ENCODE results near the gene TTI1.

Gene TTI1

GRCh38 chr20:37937686-37938085 lies 95.6 kb downstream of the TTI1 start:
- H3K4me3 ChIP-seq (ENCODE audit: low read depth, low read length): no peak overlapping the region
- H3K27ac ChIP-seq (ENCODE audit: extremely low read depth, low read depth, low read length): no peak overlapping the region
- POLR2A ChIA-PET: no interaction called here
- CTCF ChIA-PET: interaction anchor here (1.0 kb wide), 1 partner anchor 57 kb away, joined by 3 read pairs; no protein-coding TSS in a partner anchor
- no peaks in the 10 kb centered on the region for H3K36me3 ChIP-seq (ENCODE audit: control insufficient read depth in 2 of 2, insufficient read depth in 1 of 2, low read length in 2 of 2)
- no peaks in the 10 kb centered on the region for H3K4me1 ChIP-seq (ENCODE audit: control insufficient read depth, insufficient read depth, low read length)
- TF ChIP-seq ZNF146 (tag by site-specific recombination; IDR thresholded peaks at IDR 0.05) (no peak), ZNF433 (tag by site-specific recombination; IDR thresholded peaks at IDR 0.05; ENCODE audit: low read depth) (no peak), ZNF777 (tag by site-specific recombination; IDR thresholded peaks at IDR 0.05; ENCODE audit: borderline replicate concordance) (no peak), ZNF423 (tag by site-specific recombination; IDR thresholded peaks at IDR 0.05) (no peak), ZNF596 (tag by site-specific recombination; IDR thresholded peaks at IDR 0.05) (no peak), GLIS2 (tag by site-specific recombination; IDR thresholded peaks at IDR 0.05) (no peak), ZNF704 (tag by site-specific recombination; IDR thresholded peaks at IDR 0.05) (no peak), ZNF501 (tag by site-specific recombination; IDR thresholded peaks at IDR 0.05) (no peak), ZNF10 (tag by site-specific recombination; IDR thresholded peaks at IDR 0.05) (no peak), ZNF473 (tag by site-specific recombination; IDR thresholded peaks at IDR 0.05) (no peak), ZNF362 (tag by site-specific recombination; IDR thresholded peaks at IDR 0.05) (no peak), ZNF518A (tag by site-specific recombination; conservative IDR thresholded peaks at IDR 0.05; ENCODE audit: low read depth) (no peak)
- no peaks in the 10 kb centered on the region for H3K9me3 ChIP-seq (ENCODE audit: control insufficient read depth, insufficient read depth, low read depth, low read length)

- no peaks in the 10 kb centered on the region for H3K4me1 ChIP-seq (ENCODE audit: control insufficient read depth, insufficient read depth, low read length)
- H3K4me3 ChIP-seq (ENCODE audit: low read depth, low read length): no peak overlapping the region
- ChIA-PET POLR2A (interaction anchor here (0.6 to 0.7 kb wide), 2 partner anchors 271 to 1892 kb away, joined by 3 to 8 read pairs; no protein-coding TSS in a partner anchor), CTCF (no interaction called here)
- no peaks in the 10 kb centered on the region for H3K36me3 ChIP-seq (ENCODE audit: control insufficient read depth in 2 of 2, insufficient read depth in 1 of 2, low read length in 2 of 2)
- H3K27ac ChIP-seq (ENCODE audit: extremely low read depth, low read depth, low read length): no peak overlapping the region
- TF ChIP-seq YY2 (tag by site-specific recombination; IDR thresholded peaks at IDR 0.05) (no peak), ZNF677 (tag by site-specific recombination; IDR thresholded peaks at IDR 0.05) (no peak), ZNF658 (tag by site-specific recombination; IDR thresholded peaks at IDR 0.05) (no peak), GLIS2 (tag by site-specific recombination; IDR thresholded peaks at IDR 0.05) (no peak)
- no peaks in the 10 kb centered on the region for H3K9me3 ChIP-seq (ENCODE audit: control insufficient read depth, insufficient read depth, low read depth, low read length)
Measured at GRCh38 chr20:37936451-37936850, 96.8 kb downstream of the TTI1 start.

- H3K27ac ChIP-seq (ENCODE audit: extremely low read depth, low read depth, low read length): no peak overlapping the region
- no peak overlapping the region for H3K4me3 ChIP-seq (ENCODE audit: low read depth, low read length)
- H3K36me3 ChIP-seq (ENCODE audit: control insufficient read depth in 2 of 2, insufficient read depth in 1 of 2, low read length in 2 of 2): no peaks in the 10 kb centered on the region
- no peaks in the 10 kb centered on the region for H3K9me3 ChIP-seq (ENCODE audit: control insufficient read depth, insufficient read depth, low read depth, low read length)
- CTCF ChIA-PET: interaction anchor here (0.6 kb wide), 1 partner anchor 9 kb away, joined by 3 read pairs; no protein-coding TSS in a partner anchor
- H3K4me1 ChIP-seq (ENCODE audit: control insufficient read depth, insufficient read depth, low read length): no peaks in the 10 kb centered on the region
- POLR2A ChIA-PET: interaction anchor here (0.6 to 0.7 kb wide), 2 partner anchors 271 to 1892 kb away, joined by 3 to 8 read pairs; no protein-coding TSS in a partner anchor
- no peak for TF ChIP-seq KLF8 (tag by site-specific recombination; IDR thresholded peaks at IDR 0.05)
- no peak for TF ChIP-seq ZNF2 (tag by site-specific recombination; IDR thresholded peaks at IDR 0.05)
- TF ChIP-seq ZNF391 (tag by site-specific recombination; IDR thresholded peaks at IDR 0.05; ENCODE audit: borderline replicate concordance, low read depth): no peak
- TF ChIP-seq ZNF48 (tag by site-specific recombination; IDR thresholded peaks at IDR 0.05): no peak
- TF ChIP-seq BCL11A (tag by site-specific recombination; IDR thresholded peaks at IDR 0.05; ENCODE audit: low read depth): no peak
- TF ChIP-seq ZBTB44 (tag by site-specific recombination; IDR thresholded peaks at IDR 0.05): no peak
- no peak for TF ChIP-seq ZSCAN16 (tag by site-specific recombination; IDR thresholded peaks at IDR 0.05)
- TF ChIP-seq GLIS1 (tag by site-specific recombination; IDR thresholded peaks at IDR 0.05): no peak
Measured at GRCh38 chr20:37936041-37936440, 97.2 kb downstream of the TTI1 start.

All from HEK293 (cell line).